Aorta (tissue), 5 donors: ENCODE results near the gene ARMC7. TPM values are rescaled to one million over a fixed set of nuclear protein-coding genes. Genes with fewer than 3 reads are reported as not detected.

Source experiments
- ATAC-seq: fragments of 200-7000 bp; cut with Tn5 transposase; one replicate; pipeline ENCODE4 v1.9.1; 2022; ENCODE audit warnings: moderate library complexity; ENCODE audit not compliant: low FRiP score
- DNase-seq, 2 donors: peaks; one replicate each; pipeline ENCODE4 v3.0.0-alpha.2; 2020
- H3K27ac ChIP-seq, 2 donors: one replicate each; pipeline ENCODE4 v1.5.1; 2013; ENCODE audit warnings: low read length in 2 of 2, mild to moderate bottlenecking in 2 of 2, moderate library complexity in 2 of 2, control low read depth in 1 of 2, inconsistent platforms in 1 of 2, low read depth in 1 of 2
- H3K27me3 ChIP-seq, 2 donors: one replicate each; pipeline ENCODE4 v1.6.1; 2013; ENCODE audit warnings: control low read depth in 1 of 2, low read length in 1 of 2, mild to moderate bottlenecking in 1 of 2, moderate library complexity in 1 of 2; ENCODE audit not compliant: insufficient read depth in 2 of 2, control insufficient read depth in 1 of 2
- H3K36me3 ChIP-seq, 2 donors: one replicate each; pipeline ENCODE4 v1.6.1; 2013; ENCODE audit warnings: control low read depth in 1 of 2, low read length in 1 of 2, mild to moderate bottlenecking in 1 of 2; ENCODE audit not compliant: insufficient read depth in 2 of 2, control insufficient read depth in 1 of 2
- H3K4me1 ChIP-seq, 2 donors: one replicate each; pipeline ENCODE4 v1.6.1; 2013; ENCODE audit warnings: low read length in 2 of 2, control low read depth in 1 of 2, mild to moderate bottlenecking in 1 of 2, moderate library complexity in 1 of 2; ENCODE audit not compliant: insufficient read depth in 2 of 2, control insufficient read depth in 1 of 2
- H3K4me3 ChIP-seq, 2 donors: one replicate each; pipeline ENCODE4 v1.5.1; 2013; ENCODE audit warnings: low read length in 2 of 2, control low read depth in 1 of 2, mild to moderate bottlenecking in 1 of 2
- H3K9me3 ChIP-seq: one replicate; pipeline ENCODE4 v1.6.1; 2013; ENCODE audit warnings: mild to moderate bottlenecking, low read length; ENCODE audit not compliant: control insufficient read depth
- WGBS, 2 donors: extraction: QIAGEN DNeasy Blood & Tissue Kit; methylation state at CpG; one replicate each; pipeline ENCODE4 v1.1.7; 2013; 5-methylcytosine and 5-hydroxymethylcytosine counted together
- intact Hi-C, 2 donors: fragments of 100-400 bp; cut with DNase I; formaldehyde crosslinking; loops; one replicate each; pipeline versions ENCODE4 v1.14.2 to v1.15.0; 2022
- polyA plus RNA-seq, 2 donors: library from polyadenylated mRNA; stranded (reverse); fragments of 200-250 nt; gene quantifications; one replicate each; pipeline ENCODE4 v1.2.3, GENCODE V29; 2013
- total RNA-seq, 2 donors: library from RNA; stranded (reverse); fragmentation: NEBNext Ultra II Directional; extraction: Animal tissue kit (Norgen Biotek cat#: 25700); gene quantifications; one replicate each; pipeline ENCODE4 v1.2.1, GENCODE V29; 2021
- donor health status: healthy with polysubstance abuse.
- donor health status: Bipolar disorder and iron deficiency.
- donor health status: DM: no; HTN: no; CAD: no.
- donor health status: DM: no; HTN: no; CAD: no.
- donor health status: DM: yes; HTN: yes; CAD: no.

The ARMC7 gene
- total and polyA plus RNA-seq, 4 donors: 4.9 to 19.4 (median 8.6) TPM

- Histone ChIP-seq H3K27ac (no peak overlapping the region), H3K36me3 (no peaks in the 10 kb centered on the region), H3K4me3 (no peak overlapping the region), H3K4me1 (no peaks in the 10 kb centered on the region), H3K27me3 (no peaks in the 10 kb centered on the region), H3K9me3 (no peaks in the 10 kb centered on the region)
- no peak for DNase-seq
- no peak for ATAC-seq
- intact Hi-C loops: no loop called here
- WGBS, 2 donors: 91 to 93% methylated on average over 18 of the region's 18 CpGs
These were observed 16.1 kb upstream of the ARMC7 start for GRCh38 chr17:75093548-75094158.

DNA sequence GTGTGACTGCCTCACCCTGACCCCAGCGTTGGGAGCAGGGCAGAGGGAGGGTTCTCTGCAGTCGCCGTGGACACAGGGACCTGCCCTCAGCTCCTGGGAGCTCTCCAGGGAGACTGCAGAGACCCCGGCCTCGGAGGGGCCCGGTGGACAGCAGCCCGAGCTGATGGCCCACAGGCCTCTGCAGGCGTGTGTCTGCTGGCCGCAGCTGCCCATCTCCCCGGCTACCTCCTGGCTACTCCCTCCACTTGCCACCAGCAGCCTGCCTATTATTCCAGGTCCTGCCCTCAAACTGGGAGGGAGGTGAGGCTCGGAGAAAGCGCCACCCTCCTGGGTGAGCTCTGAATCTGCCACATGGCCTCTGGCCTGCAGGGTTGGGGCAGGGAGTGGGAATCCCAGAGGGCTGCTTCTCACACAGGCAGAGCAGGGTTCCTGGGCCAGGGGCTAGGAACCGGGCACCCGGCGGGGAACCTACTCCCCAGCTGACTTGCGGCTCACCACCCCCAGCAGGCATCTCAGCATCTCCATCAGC lies 14.8 kb upstream of the ARMC7 start:
- no peak for ATAC-seq
- WGBS, 2 donors: 80 to 81% methylated on average over 15 to 16 of the region's 16 CpGs

GRCh38 chr17:75096082-75096625 lies 13.6 kb upstream of the ARMC7 start:
- no peaks in the 10 kb centered on the region for H3K9me3 ChIP-seq
- H3K4me3 ChIP-seq: no peak overlapping the region
- peak; percentile 37 for ATAC-seq
- H3K4me1 ChIP-seq: no peaks in the 10 kb centered on the region
- H3K36me3 ChIP-seq: no peaks in the 10 kb centered on the region
- H3K27ac ChIP-seq: no peak overlapping the region
- intact Hi-C loops: no loop called here
- no peaks in the 10 kb centered on the region for H3K27me3 ChIP-seq
- 57 to 58% methylated on average over 12 to 14 of the region's 14 CpGs for WGBS, 2 donors
- DNase-seq: peak; percentile 80 to 82

More for the DNA sequence above, 14.8 kb upstream of the ARMC7 start:
- intact Hi-C loops: no loop called here
- H3K27me3 ChIP-seq: no peaks in the 10 kb centered on the region
- H3K9me3 ChIP-seq: no peaks in the 10 kb centered on the region
- H3K4me1 ChIP-seq: no peaks in the 10 kb centered on the region
- no peaks in the 10 kb centered on the region for H3K36me3 ChIP-seq
- DNase-seq: no peak
- no peak overlapping the region for H3K4me3 ChIP-seq
- H3K27ac ChIP-seq: no peak overlapping the region

DNA sequence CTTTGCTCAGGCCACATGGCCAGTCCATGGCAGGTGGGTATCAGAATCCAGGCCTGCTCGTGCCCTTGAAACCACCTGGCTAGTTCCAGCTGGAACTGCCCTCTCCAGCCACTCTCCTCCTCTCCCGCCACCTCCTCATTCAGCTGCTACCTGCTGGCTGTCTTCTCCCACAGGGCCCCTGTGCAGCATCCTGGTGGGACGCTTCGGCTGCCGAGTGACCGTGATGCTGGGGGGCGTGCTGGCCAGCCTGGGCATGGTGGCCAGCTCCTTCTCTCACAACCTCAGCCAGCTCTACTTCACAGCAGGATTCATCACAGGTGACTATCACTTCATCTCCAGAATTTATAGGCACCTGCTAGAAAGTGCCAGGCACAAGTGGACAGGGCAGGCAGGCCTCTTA lies 11.9 kb upstream of the ARMC7 start:
- ATAC-seq: no peak
- Histone ChIP-seq H3K4me1 (no peaks in the 10 kb centered on the region), H3K36me3 (no peaks in the 10 kb centered on the region), H3K9me3 (no peaks in the 10 kb centered on the region), H3K27ac (no peak overlapping the region), H3K4me3 (no peak overlapping the region), H3K27me3 (no peaks in the 10 kb centered on the region)
- intact Hi-C loops: no loop called here
- no peak for DNase-seq
- WGBS, 2 donors: 95 to 96% methylated on average over 7 of the region's 7 CpGs

DNA sequence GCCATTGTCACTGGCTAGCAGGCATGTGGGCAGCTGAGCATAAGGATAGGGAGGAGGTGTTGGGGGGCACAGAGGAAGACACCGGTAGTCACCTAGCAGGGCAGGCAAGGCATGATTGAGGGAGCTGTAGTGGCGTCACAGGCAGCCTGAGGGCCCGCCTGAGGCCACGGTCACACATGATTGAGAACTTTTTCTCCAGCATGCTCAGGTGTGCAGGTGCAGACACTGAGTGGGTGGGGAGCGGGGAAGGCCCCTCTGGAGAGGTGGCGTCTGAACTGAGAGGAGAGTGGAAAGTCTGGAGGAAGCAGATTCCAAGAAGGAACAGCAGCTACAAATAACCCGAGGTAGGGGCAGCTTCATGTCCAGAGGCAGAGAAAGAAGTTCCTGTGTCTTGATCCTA lies 10.9 kb upstream of the ARMC7 start:
- WGBS, 2 donors: 95 to 98% methylated on average over 7 of the region's 7 CpGs
- H3K9me3 ChIP-seq: no peaks in the 10 kb centered on the region
- H3K27me3 ChIP-seq: no peaks in the 10 kb centered on the region
- no peak for ATAC-seq
- H3K27ac ChIP-seq: no peak overlapping the region
- DNase-seq: no peak
- no peaks in the 10 kb centered on the region for H3K36me3 ChIP-seq
- no peaks in the 10 kb centered on the region for H3K4me1 ChIP-seq
- intact Hi-C loops: no loop called here
- H3K4me3 ChIP-seq: no peak overlapping the region

DNA sequence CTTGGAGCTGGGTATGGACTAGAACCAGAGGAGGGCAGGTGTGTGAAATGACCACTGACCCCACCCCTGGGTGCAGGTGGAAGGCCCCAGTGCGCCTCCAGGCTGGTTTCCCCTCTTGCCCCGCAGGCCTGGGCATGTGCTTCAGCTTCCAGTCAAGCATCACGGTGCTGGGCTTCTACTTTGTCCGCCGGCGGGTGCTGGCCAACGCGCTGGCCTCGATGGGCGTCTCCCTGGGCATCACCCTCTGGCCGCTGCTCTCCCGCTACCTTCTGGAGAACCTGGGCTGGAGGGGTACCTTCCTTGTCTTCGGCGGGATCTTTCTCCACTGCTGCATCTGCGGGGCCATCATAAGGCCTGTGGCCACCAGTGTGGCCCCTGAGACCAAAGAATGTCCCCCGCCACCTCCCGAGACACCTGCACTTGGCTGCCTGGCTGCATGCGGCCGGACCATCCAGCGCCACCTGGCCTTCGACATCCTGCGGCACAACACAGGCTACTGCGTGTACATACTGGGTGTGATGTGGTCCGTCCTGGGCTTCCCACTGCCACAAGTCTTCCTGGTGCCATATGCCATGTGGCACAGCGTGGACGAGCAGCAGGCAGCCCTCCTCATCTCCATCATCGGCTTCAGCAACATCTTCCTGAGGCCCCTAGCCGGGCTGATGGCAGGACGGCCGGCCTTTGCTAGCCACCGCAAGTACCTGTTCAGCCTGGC lies 9.7 kb upstream of the ARMC7 start:
- DNase-seq (no peak), ATAC-seq (no peak)
- no peaks in the 10 kb centered on the region for H3K4me1 ChIP-seq
- intact Hi-C loops: no loop called here
- H3K36me3 ChIP-seq: no peaks in the 10 kb centered on the region
- H3K27ac ChIP-seq: no peak overlapping the region
- 97% methylated on average over 31 of the region's 31 CpGs for WGBS, 2 donors
- no peaks in the 10 kb centered on the region for H3K9me3 ChIP-seq
- no peaks in the 10 kb centered on the region for H3K27me3 ChIP-seq
- no peak overlapping the region for H3K4me3 ChIP-seq

GRCh38 chr17:75102385-75102821 lies 7.4 kb upstream of the ARMC7 start:
- no peaks in the 10 kb centered on the region for H3K36me3 ChIP-seq
- ATAC-seq (no peak), DNase-seq (no peak)
- H3K27me3 ChIP-seq: no peaks in the 10 kb centered on the region
- H3K27ac ChIP-seq: no peak overlapping the region
- no peaks in the 10 kb centered on the region for H3K4me1 ChIP-seq
- no peaks in the 10 kb centered on the region for H3K9me3 ChIP-seq
- 47 to 53% methylated on average over 12 of the region's 12 CpGs for WGBS, 2 donors
- H3K4me3 ChIP-seq: no peak overlapping the region
- intact Hi-C loops: no loop called here

- Histone ChIP-seq H3K27me3 (no peaks in the 10 kb centered on the region), H3K27ac (no peak overlapping the region), H3K9me3 (no peaks in the 10 kb centered on the region), H3K4me1 (no peaks in the 10 kb centered on the region), H3K4me3 (no peak overlapping the region), H3K36me3 (no peaks in the 10 kb centered on the region)
- WGBS, 2 donors: 85 to 86% methylated on average over 13 to 14 of the region's 14 CpGs
- intact Hi-C loops: no loop called here
- ATAC-seq (no peak), DNase-seq (no peak)
These were observed 5.9 kb upstream of the ARMC7 start for GRCh38 chr17:75103601-75104554.
